Measurements from ENCODE around the gene ATP6V0B.

DNA sequence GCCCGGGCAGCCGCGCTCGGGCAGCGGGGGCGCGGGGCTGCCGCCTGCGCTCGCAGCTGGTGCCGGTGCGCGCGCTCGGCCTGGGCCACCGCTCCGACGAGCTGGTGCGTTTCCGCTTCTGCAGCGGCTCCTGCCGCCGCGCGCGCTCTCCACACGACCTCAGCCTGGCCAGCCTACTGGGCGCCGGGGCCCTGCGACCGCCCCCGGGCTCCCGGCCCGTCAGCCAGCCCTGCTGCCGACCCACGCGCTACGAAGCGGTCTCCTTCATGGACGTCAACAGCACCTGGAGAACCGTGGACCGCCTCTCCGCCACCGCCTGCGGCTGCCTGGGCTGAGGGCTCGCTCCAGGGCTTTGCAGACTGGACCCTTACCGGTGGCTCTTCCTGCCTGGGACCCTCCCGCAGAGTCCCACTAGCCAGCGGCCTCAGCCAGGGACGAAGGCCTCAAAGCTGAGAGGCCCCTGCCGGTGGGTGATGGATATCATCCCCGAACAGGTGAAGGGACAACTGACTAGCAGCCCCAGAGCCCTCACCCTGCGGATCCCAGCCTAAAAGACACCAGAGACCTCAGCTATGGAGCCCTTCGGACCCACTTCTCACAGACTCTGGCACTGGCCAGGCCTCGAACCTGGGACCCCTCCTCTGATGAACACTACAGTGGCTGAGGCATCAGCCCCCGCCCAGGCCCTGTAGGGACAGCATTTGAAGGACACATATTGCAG is 38.2 kb upstream of the ATP6V0B start:
- TF ChIP-seq POLR2A (IDR thresholded peaks at IDR 0.05; ENCODE audit: low read depth, low read length) (no peak), MAZ (IDR thresholded peaks at IDR 0.05; ENCODE audit: borderline replicate concordance, low read depth, low read length) (no peak), MXI1 (IDR thresholded peaks at IDR 0.05; ENCODE audit: borderline replicate concordance, low read depth, low read length) (no peak)
- TF ChIP-seq, protein P1, sequence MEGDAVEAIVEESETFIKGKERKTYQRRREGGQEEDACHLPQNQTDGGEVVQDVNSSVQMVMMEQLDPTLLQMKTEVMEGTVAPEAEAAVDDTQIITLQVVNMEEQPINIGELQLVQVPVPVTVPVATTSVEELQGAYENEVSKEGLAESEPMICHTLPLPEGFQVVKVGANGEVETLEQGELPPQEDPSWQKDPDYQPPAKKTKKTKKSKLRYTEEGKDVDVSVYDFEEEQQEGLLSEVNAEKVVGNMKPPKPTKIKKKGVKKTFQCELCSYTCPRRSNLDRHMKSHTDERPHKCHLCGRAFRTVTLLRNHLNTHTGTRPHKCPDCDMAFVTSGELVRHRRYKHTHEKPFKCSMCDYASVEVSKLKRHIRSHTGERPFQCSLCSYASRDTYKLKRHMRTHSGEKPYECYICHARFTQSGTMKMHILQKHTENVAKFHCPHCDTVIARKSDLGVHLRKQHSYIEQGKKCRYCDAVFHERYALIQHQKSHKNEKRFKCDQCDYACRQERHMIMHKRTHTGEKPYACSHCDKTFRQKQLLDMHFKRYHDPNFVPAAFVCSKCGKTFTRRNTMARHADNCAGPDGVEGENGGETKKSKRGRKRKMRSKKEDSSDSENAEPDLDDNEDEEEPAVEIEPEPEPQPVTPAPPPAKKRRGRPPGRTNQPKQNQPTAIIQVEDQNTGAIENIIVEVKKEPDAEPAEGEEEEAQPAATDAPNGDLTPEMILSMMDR (conservative IDR thresholded peaks at IDR 0.05; ENCODE audit: low read depth, low read length): no peak

All from IMR-90 (cell line).